Neural cell (in vitro differentiated cells): ENCODE results near the gene RNF7.

Experiments used
- CTCF ChIP-seq: fragments of 450-650 bp; IDR thresholded peaks from 2 replicates; pipeline ENCODE4 v1.5.1; 2014; ENCODE audit warnings: antibody characterized with exemption, mild to moderate bottlenecking, moderate library complexity; ENCODE audit not compliant: poor library complexity, severe bottlenecking
- EP300 ChIP-seq: fragments of 450-650 bp; conservative IDR thresholded peaks from 2 replicates; pipeline ENCODE4 v1.6.1; 2014; ENCODE audit warnings: antibody characterized with exemption, mild to moderate bottlenecking, moderate library complexity; ENCODE audit not compliant: poor library complexity, severe bottlenecking
- EZH2 ChIP-seq: fragments of 200-600, 300-800 bp; shearing (Covaris generic), sonication (generic); IDR thresholded peaks from 2 replicates; pipeline ENCODE4 v1.6.1; 2014; ENCODE audit warnings: antibody characterized with exemption, low read length, borderline replicate concordance, mild to moderate bottlenecking; ENCODE audit not compliant: insufficient read depth, poor library complexity, severe bottlenecking
- POLR2AphosphoS5 ChIP-seq: IDR thresholded peaks from 2 replicates; pipeline ENCODE4 v1.6.1; 2012
- RAD21 ChIP-seq: fragments of 450-650 bp; conservative IDR thresholded peaks from 2 replicates; pipeline ENCODE4 v1.6.1; 2014; ENCODE audit warnings: antibody characterized with exemption, mild to moderate bottlenecking, moderate library complexity
- SMC3 ChIP-seq: fragments of 450-650 bp; conservative IDR thresholded peaks from 2 replicates; pipeline ENCODE4 v1.6.1; 2014; ENCODE audit warnings: antibody characterized with exemption, mild to moderate bottlenecking, moderate library complexity; ENCODE audit not compliant: poor library complexity
- TAF1 ChIP-seq: IDR thresholded peaks from 2 replicates; pipeline ENCODE4 v1.6.1; 2012; ENCODE audit warnings: low read depth

GRCh38 chr3:141710121-141710520 lies 28.0 kb upstream of the RNF7 start:
- TF ChIP-seq CTCF (no peak), EP300 (no peak), RAD21 (no peak), EZH2 (no peak), SMC3 (no peak), POLR2AphosphoS5 (no peak), TAF1 (no peak)
